Gastroesophageal sphincter (tissue), 4 donors: ENCODE data around the gene NFKB1. TPM values are rescaled to one million over a fixed set of nuclear protein-coding genes. Genes with fewer than 3 reads are reported as not detected.

ENCODE experiments used
- ATAC-seq: fragments of 150-250 bp; one replicate; pipeline ENCODE4 v1.9.1; 2016; ENCODE audit warnings: mild to moderate bottlenecking, moderate library complexity
- H3K27ac ChIP-seq, 4 donors: fragments of 200-600 bp; sonication (generic) in 3 of 4; 1 replicate in 3 of 4; 2 replicates in 1 of 4; pipeline ENCODE4 v1.5.1; 2016 to 2019
- H3K27me3 ChIP-seq: fragments of 200-600 bp; sonication (generic); one replicate; pipeline ENCODE4 v1.5.1; 2019
- H3K36me3 ChIP-seq, 2 donors: fragments of 200-600 bp; sonication (generic); one replicate each; pipeline ENCODE4 v1.5.1; 2019; ENCODE audit warnings: control low read depth in 1 of 2
- H3K4me1 ChIP-seq, 3 donors: fragments of 200-600 bp; sonication (generic); 1 replicate in 2 of 3; 2 replicates in 1 of 3; pipeline ENCODE4 v1.5.1; 2016 to 2019; ENCODE audit warnings: control low read depth in 2 of 3
- H3K4me3 ChIP-seq, 2 donors: fragments of 200-600 bp; sonication (generic); one replicate each; pipeline ENCODE4 v1.5.1; 2019; ENCODE audit warnings: mild to moderate bottlenecking in 1 of 2, moderate library complexity in 1 of 2
- H3K9me3 ChIP-seq, 3 donors: fragments of 200-600 bp; sonication (generic); one replicate each; pipeline ENCODE4 v1.5.1; 2017 to 2019; ENCODE audit warnings: control low read depth in 2 of 3
- EP300 ChIP-seq: sonication (generic); formaldehyde crosslinking; IDR thresholded peaks from one replicate; pipeline ENCODE4 v1.6.1; 2017; ENCODE audit warnings: antibody characterized with exemption, mild to moderate bottlenecking
- POLR2A ChIP-seq, 2 donors: fragments of 450-650 bp; IDR thresholded peaks; one replicate each; pipeline ENCODE4 v1.6.1; 2017; ENCODE audit warnings: antibody characterized with exemption in 2 of 2, mild to moderate bottlenecking in 2 of 2, moderate library complexity in 1 of 2
- POLR2AphosphoS5 ChIP-seq: sonication (generic); formaldehyde crosslinking; IDR thresholded peaks from one replicate; pipeline ENCODE4 v1.6.1; 2017; ENCODE audit warnings: antibody characterized with exemption
- WGBS, 2 donors: methylation state at CpG; one replicate each; pipeline ENCODE4 v1.1.5; 2018; ENCODE audit warnings: low coverage in 1 of 2; 5-methylcytosine and 5-hydroxymethylcytosine counted together
- total RNA-seq, 4 donors: library from RNA; depleted of rRNA; stranded (reverse); fragments of >200 nt; gene quantifications; one replicate each; pipeline ENCODE4 v1.1.0, GENCODE V29; 2016
- TF ChIP-seq, protein P1 (sequence below), 4 experiments: fragments of 200-600 bp in 2 of 4; fragments of 450-650 bp in 2 of 4; sonication (generic) in 1 of 4; IDR thresholded peaks; one replicate each; pipeline ENCODE4 v1.5.1; 2017 to 2019; ENCODE audit warnings: antibody characterized with exemption in 4 of 4, mild to moderate bottlenecking in 2 of 4, moderate library complexity in 2 of 4

The NFKB1 gene
- total RNA-seq, 4 donors from 2014 or later, result 27.6 to 50.1 (median 43.8) TPM

DNA sequence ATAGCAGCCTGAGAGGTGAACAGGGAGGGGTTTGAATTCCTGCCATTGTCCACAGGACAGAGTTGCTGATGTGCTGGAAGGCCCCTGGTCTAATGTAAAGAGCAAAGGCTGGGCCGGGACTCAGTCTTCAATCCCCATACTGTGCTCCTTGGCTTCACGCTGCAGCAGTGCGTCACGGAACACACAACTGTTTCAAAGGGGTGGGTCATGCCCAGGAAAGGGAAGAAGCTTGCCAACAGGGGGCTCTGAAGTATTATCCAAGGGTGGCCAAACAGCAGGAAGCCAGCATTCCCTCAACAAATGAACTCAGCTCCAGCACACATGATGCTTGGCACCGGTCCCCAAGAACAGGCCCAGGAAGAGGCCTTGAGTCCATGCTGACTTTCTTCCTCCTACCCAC, 122.5 kb downstream of the NFKB1 start:
- no peak for ATAC-seq
- Histone ChIP-seq H3K36me3 (no peaks in the 10 kb centered on the region), H3K4me3 (no peak overlapping the region), H3K4me1 (peaks cover 0 to 12% (median 0%) of the 10 kb centered on the region in 3 donors), H3K27ac (no peak overlapping the region), H3K27me3 (no peaks in the 10 kb centered on the region), H3K9me3 (no peaks in the 10 kb centered on the region)
- WGBS, 2 donors, result 82% methylated on average over 5 of the region's 5 CpGs; no CpG with 5 or more reads in 1 of the 2 donors
- TF ChIP-seq EP300, result no peak
- TF ChIP-seq POLR2A (IDR thresholded peaks at IDR 0.05), result no peak
- TF ChIP-seq POLR2AphosphoS5, result no peak
- TF ChIP-seq, protein P1, sequence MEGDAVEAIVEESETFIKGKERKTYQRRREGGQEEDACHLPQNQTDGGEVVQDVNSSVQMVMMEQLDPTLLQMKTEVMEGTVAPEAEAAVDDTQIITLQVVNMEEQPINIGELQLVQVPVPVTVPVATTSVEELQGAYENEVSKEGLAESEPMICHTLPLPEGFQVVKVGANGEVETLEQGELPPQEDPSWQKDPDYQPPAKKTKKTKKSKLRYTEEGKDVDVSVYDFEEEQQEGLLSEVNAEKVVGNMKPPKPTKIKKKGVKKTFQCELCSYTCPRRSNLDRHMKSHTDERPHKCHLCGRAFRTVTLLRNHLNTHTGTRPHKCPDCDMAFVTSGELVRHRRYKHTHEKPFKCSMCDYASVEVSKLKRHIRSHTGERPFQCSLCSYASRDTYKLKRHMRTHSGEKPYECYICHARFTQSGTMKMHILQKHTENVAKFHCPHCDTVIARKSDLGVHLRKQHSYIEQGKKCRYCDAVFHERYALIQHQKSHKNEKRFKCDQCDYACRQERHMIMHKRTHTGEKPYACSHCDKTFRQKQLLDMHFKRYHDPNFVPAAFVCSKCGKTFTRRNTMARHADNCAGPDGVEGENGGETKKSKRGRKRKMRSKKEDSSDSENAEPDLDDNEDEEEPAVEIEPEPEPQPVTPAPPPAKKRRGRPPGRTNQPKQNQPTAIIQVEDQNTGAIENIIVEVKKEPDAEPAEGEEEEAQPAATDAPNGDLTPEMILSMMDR (IDR thresholded peaks at IDR 0.05), result no peak

DNA sequence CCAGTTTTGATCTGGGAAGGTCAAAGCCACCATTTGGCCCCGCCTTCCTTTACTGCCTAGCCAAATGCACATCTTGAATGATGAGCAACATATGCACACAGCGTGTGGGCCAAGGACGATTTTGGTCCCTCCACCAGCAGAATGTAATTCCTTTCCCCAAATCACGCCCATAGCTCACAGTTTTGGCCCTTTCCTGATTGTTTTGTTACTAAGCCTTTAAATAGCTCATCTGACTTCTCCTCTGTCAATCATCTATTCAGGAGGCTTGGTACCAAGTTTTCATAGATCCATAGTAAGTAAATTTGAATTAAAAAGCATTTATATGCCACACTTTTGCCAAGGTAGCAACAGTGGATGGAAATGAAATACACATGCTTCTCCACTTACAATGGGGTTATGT, 123.3 kb downstream of the NFKB1 start:
- no peak overlapping the region for H3K27ac ChIP-seq
- no peaks in the 10 kb centered on the region for H3K36me3 ChIP-seq
- peaks cover 0 to 12% (median 0%) of the 10 kb centered on the region in 3 donors for H3K4me1 ChIP-seq
- H3K27me3 ChIP-seq, result no peaks in the 10 kb centered on the region
- 85 to 86% methylated on average over 3 to 4 of the region's 4 CpGs for WGBS, 2 donors
- TF ChIP-seq, protein P1 (IDR thresholded peaks at IDR 0.05), result no peak
- TF ChIP-seq POLR2AphosphoS5 (no peak), EP300 (no peak), POLR2A (IDR thresholded peaks at IDR 0.05) (no peak)
- H3K9me3 ChIP-seq, result no peaks in the 10 kb centered on the region
- no peak overlapping the region for H3K4me3 ChIP-seq
- ATAC-seq, result no peak

DNA sequence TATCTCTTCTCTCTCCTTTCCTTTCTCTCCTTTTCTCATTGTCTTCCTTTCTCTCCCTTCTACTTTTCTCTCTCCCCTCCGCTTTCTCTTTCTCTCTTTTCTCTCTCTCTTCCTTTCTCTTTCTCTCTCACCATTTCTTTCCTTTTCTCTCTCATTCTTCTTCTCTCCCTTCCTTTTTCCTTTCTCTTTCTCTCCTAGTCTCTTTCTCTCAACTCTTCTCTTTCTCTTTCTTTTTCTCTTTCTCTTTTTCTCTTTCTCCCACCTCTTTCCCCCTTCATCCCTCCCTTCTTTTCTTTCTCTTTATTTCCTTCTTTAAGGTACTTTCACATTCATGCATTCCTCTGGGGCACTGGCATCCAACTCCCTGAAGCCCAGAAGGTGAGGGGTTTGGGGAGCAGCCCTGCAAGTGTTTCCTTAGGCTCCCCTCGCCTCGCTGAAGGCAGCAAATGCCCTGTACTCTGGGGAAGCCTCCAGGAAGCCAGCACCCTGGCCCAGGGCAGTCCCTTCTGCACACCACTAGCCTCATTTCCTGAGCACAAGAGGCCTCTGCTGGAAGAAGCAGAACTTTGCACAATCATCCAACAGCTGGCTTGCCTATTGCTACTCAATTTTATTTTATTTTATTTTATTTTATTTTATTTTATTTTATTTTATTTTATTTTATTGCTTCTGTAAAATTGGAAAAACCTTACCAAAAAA, 124.2 kb downstream of the NFKB1 start:
- Histone ChIP-seq H3K4me1 (peaks cover 0 to 10% (median 0%) of the 10 kb centered on the region in 3 donors), H3K9me3 (no peaks in the 10 kb centered on the region), H3K27ac (no peak overlapping the region), H3K27me3 (no peaks in the 10 kb centered on the region), H3K36me3 (peaks cover 0 to 3% of the 10 kb centered on the region in 2 donors), H3K4me3 (no peak overlapping the region)
- no peak for TF ChIP-seq POLR2AphosphoS5
- TF ChIP-seq, protein P1 (IDR thresholded peaks at IDR 0.05), result peak in 2 of 4 experiments; percentile 19 to 27
- WGBS, 2 donors, result 79 to 80% methylated on average over 1 to 3 of the region's 3 CpGs
- ATAC-seq, result peak; percentile 48

DNA sequence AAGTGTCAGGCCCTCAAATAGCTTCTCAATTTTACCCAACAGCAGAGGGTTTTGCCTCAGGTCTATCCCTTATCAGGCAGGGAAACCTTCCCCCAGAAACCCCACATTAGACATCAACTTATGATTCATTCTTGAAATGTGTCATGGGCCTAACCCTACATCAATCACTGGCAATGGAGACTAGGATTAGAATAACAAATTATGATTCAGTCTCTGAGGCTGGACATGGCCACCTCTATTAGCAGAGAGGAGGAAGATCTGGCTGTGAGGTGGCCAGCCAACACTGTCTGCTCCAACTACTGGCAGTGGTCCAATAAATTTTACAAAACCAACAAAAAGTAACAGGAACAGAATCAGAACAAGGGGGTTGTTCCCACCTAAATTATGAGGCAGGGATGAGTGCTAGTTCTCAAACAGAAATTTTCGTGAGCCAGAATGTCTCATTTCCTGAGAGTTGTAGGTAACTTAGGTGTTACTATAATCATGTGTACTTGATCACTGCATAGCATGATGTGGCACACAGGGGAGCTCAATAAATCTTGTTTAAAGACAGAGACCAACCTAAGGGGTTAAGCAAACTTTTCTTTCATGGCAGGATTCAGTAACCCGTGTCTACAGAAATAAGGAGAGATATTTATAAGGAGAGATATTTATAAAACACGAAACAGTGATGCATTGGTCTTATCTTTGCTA, 126.8 kb downstream of the NFKB1 start:
- Histone ChIP-seq H3K36me3 (peaks cover 0 to 26% of the 10 kb centered on the region in 2 donors), H3K27me3 (no peaks in the 10 kb centered on the region), H3K4me3 (no peak overlapping the region), H3K9me3 (no peaks in the 10 kb centered on the region), H3K27ac (no peak overlapping the region), H3K4me1 (no peaks in the 10 kb centered on the region)
- WGBS, 2 donors, result 32 to 66% methylated on average over 3 of the region's 3 CpGs
- TF ChIP-seq, protein P1 (IDR thresholded peaks at IDR 0.05), result no peak
- TF ChIP-seq POLR2AphosphoS5 (no peak), POLR2A (IDR thresholded peaks at IDR 0.05) (no peak), EP300 (no peak)
- no peak for ATAC-seq

DNA sequence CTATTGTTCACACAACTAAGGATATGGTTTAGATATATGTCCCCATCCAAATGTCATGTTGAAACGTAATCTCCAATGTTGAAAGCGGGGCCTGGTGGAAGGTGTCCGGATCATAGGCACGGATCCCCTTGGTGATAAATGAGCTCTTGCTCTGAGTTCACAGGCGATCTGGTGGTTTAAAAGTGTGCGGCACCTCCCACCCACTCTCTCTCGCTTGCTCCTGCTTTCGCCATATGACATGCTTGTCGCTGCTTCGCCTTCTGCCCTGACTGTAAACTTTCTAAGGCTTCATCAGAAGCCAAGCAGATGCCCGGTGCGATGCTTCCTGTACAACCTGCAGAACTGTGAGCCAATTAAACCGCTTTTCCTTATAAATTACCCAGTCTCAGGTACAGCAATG, 128.5 kb downstream of the NFKB1 start:
- H3K9me3 ChIP-seq, result no peaks in the 10 kb centered on the region
- WGBS, 2 donors, result 83 to 86% methylated on average over 13 of the region's 13 CpGs
- ATAC-seq, result no peak
- H3K4me3 ChIP-seq, result no peak overlapping the region
- H3K27ac ChIP-seq, result no peak overlapping the region
- no peaks in the 10 kb centered on the region for H3K27me3 ChIP-seq
- no peaks in the 10 kb centered on the region for H3K4me1 ChIP-seq
- peaks cover 0 to 38% of the 10 kb centered on the region in 2 donors for H3K36me3 ChIP-seq
- no peak for TF ChIP-seq POLR2AphosphoS5
- TF ChIP-seq, protein P1 (IDR thresholded peaks at IDR 0.05), result no peak
- TF ChIP-seq EP300, result no peak
- TF ChIP-seq POLR2A (IDR thresholded peaks at IDR 0.05), result no peak
